ENCODE data around the gene ATOH7.

GRCh38 chr10:68208424-68209042, 23.4 kb downstream of the ATOH7 start:
- peak; percentile 12 for TF ChIP-seq CTCF (IDR thresholded peaks at IDR 0.05; ENCODE audit: poor library complexity, severe bottlenecking)
- no peak for TF ChIP-seq REST (IDR thresholded peaks at IDR 0.05; ENCODE audit: borderline replicate concordance)
- no peak for TF ChIP-seq EP300 (conservative IDR thresholded peaks at IDR 0.05; ENCODE audit: poor library complexity, severe bottlenecking)
- TF ChIP-seq EZH2 (IDR thresholded peaks at IDR 0.05; ENCODE audit: borderline replicate concordance, insufficient read depth, low read length, poor library complexity, severe bottlenecking) = no peak
- no peak for TF ChIP-seq TAF1 (IDR thresholded peaks at IDR 0.05; ENCODE audit: low read depth)
